H1 (cell line): ENCODE measurements around the gene NRXN3. TPM values are rescaled to one million over a fixed set of nuclear protein-coding genes. Genes with fewer than 3 reads are reported as not detected.

ENCODE experiments used
- CTCF ChIA-PET: fragments of 300-600 bp; sonication (Branson Sonifier 250); formaldehyde crosslinking; loops from one replicate; lab custom pipeline; 2021; ENCODE audit not compliant: partially characterized antibody; lab: Charles Lee
- POLR2A ChIA-PET: fragments of 300-600 bp; sonication (Branson Sonifier 250); formaldehyde crosslinking; loops from one replicate; lab custom pipeline; 2021; ENCODE audit warnings: inconsistent platforms; ENCODE audit not compliant: partially characterized antibody; lab: Charles Lee
- DNase-seq, 2 experiments: peaks; one replicate each; pipeline versions ENCODE4 v3.0.0 to v3.0.0-alpha.2; 2010 to 2022; ENCODE audit warnings: low spot score in 2 of 2, low read depth in 1 of 2, mixed read lengths in 1 of 2
- FAIRE-seq: peaks from 2 replicates; lab custom pipeline; 2011; peaks lifted over from hg19 to GRCh38; lab: Jason Lieb, UNC
- H2AFZ ChIP-seq: 2 replicates; pipeline ENCODE4 v1.8.1; 2012; ENCODE audit warnings: low read length, inconsistent platforms
- H2AK5ac ChIP-seq: 2 replicates; pipeline ENCODE4 v1.6.1; 2013; ENCODE audit warnings: low read depth, low read length
- H2BK120ac ChIP-seq: replicated peaks from 2 replicates; pipeline ENCODE3; 2013; ENCODE audit warnings: low read depth, low read length, inconsistent platforms
- H2BK12ac ChIP-seq: 2 replicates; pipeline ENCODE4 v1.6.1; 2013; ENCODE audit warnings: low read depth, low read length
- H2BK15ac ChIP-seq: 2 replicates; pipeline ENCODE4 v1.6.1; 2013; ENCODE audit warnings: low read length
- H2BK20ac ChIP-seq: 2 replicates; pipeline ENCODE4 v1.6.1; 2013; ENCODE audit warnings: low read length
- H2BK5ac ChIP-seq: 2 replicates; pipeline ENCODE4 v1.6.1; 2013; ENCODE audit warnings: low read depth, low read length
- H3K14ac ChIP-seq: 2 replicates; pipeline ENCODE4 v1.6.1; 2013; ENCODE audit warnings: inconsistent platforms; ENCODE audit not compliant: insufficient read length
- H3K18ac ChIP-seq: 2 replicates; pipeline ENCODE4 v1.6.1; 2013; ENCODE audit warnings: low read length; ENCODE audit errors: extremely low read depth
- H3K23ac ChIP-seq: 2 replicates; pipeline ENCODE4 v1.6.1; 2013; ENCODE audit warnings: inconsistent platforms; ENCODE audit not compliant: insufficient read length
- H3K23me2 ChIP-seq: 2 replicates; pipeline ENCODE4 v1.6.1; 2013; ENCODE audit warnings: low read depth, low read length
- H3K27ac ChIP-seq: 2 replicates; pipeline ENCODE4 v1.6.1; 2011; ENCODE audit warnings: low read depth, low read length, inconsistent platforms
- H3K27me3 ChIP-seq, 4 experiments: replicated peaks in 1 of 4; 1 replicate in 1 of 4; 2 replicates in 3 of 4; pipeline versions ENCODE4 v1.6.1 to v1.8.1; 2011 to 2013; ENCODE audit warnings: low read length in 3 of 4, mild to moderate bottlenecking in 3 of 4, inconsistent platforms in 2 of 4, mixed read lengths in 2 of 4, moderate library complexity in 1 of 4; ENCODE audit not compliant: control insufficient read depth in 3 of 4, insufficient read depth in 3 of 4; ENCODE audit errors: extremely low read depth in 1 of 4
- H3K36me3 ChIP-seq, 4 experiments: 2 replicates each; pipeline versions ENCODE4 v1.6.1 to v1.8.1; 2011 to 2013; ENCODE audit warnings: mild to moderate bottlenecking in 4 of 4, low read length in 3 of 4, moderate library complexity in 2 of 4, control low read depth in 1 of 4, inconsistent platforms in 1 of 4; ENCODE audit not compliant: insufficient read depth in 4 of 4, control insufficient read depth in 2 of 4
- H3K4ac ChIP-seq: replicated peaks from 2 replicates; pipeline ENCODE3; 2013; ENCODE audit warnings: low read length, low read depth, mixed read lengths, inconsistent platforms; ENCODE audit not compliant: insufficient read length
- H3K4me1 ChIP-seq, 4 experiments: replicated peaks in 1 of 4; 1 replicate in 1 of 4; 2 replicates in 3 of 4; pipeline versions ENCODE4 v1.6.1 to v1.8.1; 2011 to 2013; ENCODE audit warnings: low read length in 3 of 4, inconsistent platforms in 2 of 4, mixed read lengths in 1 of 4; ENCODE audit not compliant: insufficient read depth in 4 of 4, control insufficient read depth in 3 of 4
- H3K4me2 ChIP-seq, 2 experiments: 2 replicates each; pipeline versions ENCODE4 v1.6.1 to v1.8.1; 2011 to 2013; ENCODE audit warnings: low read depth in 2 of 2, low read length in 2 of 2, control low read depth in 1 of 2, inconsistent platforms in 1 of 2, mild to moderate bottlenecking in 1 of 2; ENCODE audit not compliant: insufficient read depth in 1 of 2
- H3K4me3 ChIP-seq, 4 experiments: fragments of 200-600, 300-600 bp in 1 of 4; sonication (generic), shearing (Covaris generic), sonication (Bioruptor Twin) in 1 of 4; 2 replicates each; pipeline versions ENCODE4 v1.5.1 to v1.8.1; 2011 to 2016; ENCODE audit warnings: low read length in 4 of 4, low read depth in 3 of 4, control low read depth in 2 of 4, inconsistent platforms in 2 of 4, mild to moderate bottlenecking in 2 of 4, mixed read lengths in 1 of 4, moderate library complexity in 1 of 4; ENCODE audit not compliant: insufficient read depth in 2 of 4; ENCODE audit errors: extremely low read depth in 1 of 4
- H3K56ac ChIP-seq: replicated peaks from 2 replicates; pipeline ENCODE3; 2013; ENCODE audit warnings: low read depth, mild to moderate bottlenecking, mixed read lengths, low read length, inconsistent platforms; ENCODE audit not compliant: insufficient read length
- H3K79me1 ChIP-seq: 2 replicates; pipeline ENCODE4 v1.6.1; 2013; ENCODE audit warnings: low read depth, low read length, control low read depth
- H3K79me2 ChIP-seq, 2 experiments: 2 replicates each; pipeline versions ENCODE4 v1.6.1 to v1.8.1; 2012 to 2013; ENCODE audit warnings: low read length in 2 of 2, mild to moderate bottlenecking in 2 of 2, inconsistent platforms in 1 of 2; ENCODE audit not compliant: insufficient read depth in 2 of 2, control insufficient read depth in 1 of 2
- H3K9ac ChIP-seq, 4 experiments: replicated peaks in 1 of 4; 1 replicate in 1 of 4; 2 replicates in 3 of 4; pipeline versions ENCODE4 v1.6.1 to v1.8.1; 2011 to 2013; ENCODE audit warnings: low read depth in 3 of 4, low read length in 3 of 4, control low read depth in 2 of 4, mild to moderate bottlenecking in 2 of 4, moderate library complexity in 2 of 4, inconsistent platforms in 1 of 4; ENCODE audit errors: extremely low read depth in 1 of 4
- H3K9me3 ChIP-seq, 2 experiments: 2 replicates each; pipeline versions ENCODE4 v1.6.1 to v1.8.1; 2012 to 2013; ENCODE audit warnings: mild to moderate bottlenecking in 2 of 2, moderate library complexity in 2 of 2, control low read depth in 1 of 2, inconsistent platforms in 1 of 2, low read depth in 1 of 2, low read length in 1 of 2, mixed read lengths in 1 of 2; ENCODE audit not compliant: insufficient read depth in 2 of 2
- H4K20me1 ChIP-seq, 2 experiments: replicated peaks in 1 of 2; 2 replicates each; pipeline versions ENCODE3 to v1.8.1; 2011 to 2013; ENCODE audit warnings: inconsistent platforms in 2 of 2, low read length in 2 of 2, mild to moderate bottlenecking in 1 of 2; ENCODE audit not compliant: insufficient read depth in 2 of 2, control insufficient read depth in 1 of 2
- H4K5ac ChIP-seq: 2 replicates; pipeline ENCODE4 v1.6.1; 2013; ENCODE audit warnings: low read length, low read depth, mixed read lengths, inconsistent platforms; ENCODE audit not compliant: insufficient read length
- H4K8ac ChIP-seq: 2 replicates; pipeline ENCODE4 v1.8.0; 2013; ENCODE audit warnings: mild to moderate bottlenecking, moderate library complexity, low read length, inconsistent platforms; ENCODE audit not compliant: insufficient read depth; ENCODE audit errors: extremely low read depth
- H4K91ac ChIP-seq: replicated peaks from 2 replicates; pipeline ENCODE3; 2013; ENCODE audit warnings: low read length, mixed read lengths, inconsistent platforms; ENCODE audit not compliant: insufficient read length
- ASH2L ChIP-seq: fragments of 200-600, 300-600 bp; sonication (generic); IDR thresholded peaks from one replicate; pipeline ENCODE4 v1.7.1; 2017; ENCODE audit warnings: low read length
- CHD1 ChIP-seq: IDR thresholded peaks from 2 replicates; pipeline ENCODE4 v1.6.1; 2012; ENCODE audit warnings: low read depth, low read length, improper control_type of control experiment
- JUN ChIP-seq: IDR thresholded peaks from 2 replicates; pipeline ENCODE4 v1.6.1; 2011; ENCODE audit warnings: low read depth, mild to moderate bottlenecking, improper control_type of control experiment, low read length
- KDM1A ChIP-seq: fragments of 200-600, 300-600 bp; sonication (generic); IDR thresholded peaks from 2 replicates; pipeline ENCODE4 v1.7.1; 2016; ENCODE audit warnings: mild to moderate bottlenecking, low read length, borderline replicate concordance
- PHF8 ChIP-seq: fragments of 200-600 bp; sonication (generic); conservative IDR thresholded peaks from 2 replicates; pipeline ENCODE4 v1.7.1; 2012; ENCODE audit warnings: low read depth, mild to moderate bottlenecking, inconsistent platforms, low read length, moderate library complexity
- POU5F1 ChIP-seq: IDR thresholded peaks from 2 replicates; pipeline ENCODE4 v1.6.1; 2011; ENCODE audit warnings: low read depth, mild to moderate bottlenecking, low read length, moderate library complexity
- RNF2 ChIP-seq: fragments of 200-900, 300-1000 bp; sonication (generic); IDR thresholded peaks from 2 replicates; pipeline ENCODE4 v1.7.1; 2016; ENCODE audit warnings: borderline replicate concordance, low read depth, mild to moderate bottlenecking, antibody characterized with exemption, low read length; ENCODE audit not compliant: poor library complexity, severe bottlenecking; ENCODE audit errors: missing control alignments
- SAP30 ChIP-seq: fragments of 300-600 bp; sonication (generic); IDR thresholded peaks from 2 replicates; pipeline ENCODE4 v1.7.1; 2012; ENCODE audit warnings: low read length, moderate library complexity, mild to moderate bottlenecking, inconsistent platforms; ENCODE audit not compliant: insufficient read depth, insufficient replicate concordance
- SIN3A ChIP-seq, 2 experiments: IDR thresholded peaks in 1 of 2; conservative IDR thresholded peaks in 1 of 2; 2 replicates each; pipeline ENCODE4 v1.6.1; 2011 to 2012; ENCODE audit warnings: low read length in 2 of 2, improper control_type of control experiment in 1 of 2, low read depth in 1 of 2, mild to moderate bottlenecking in 1 of 2
- SIX5 ChIP-seq: IDR thresholded peaks from 2 replicates; pipeline ENCODE4 v1.6.1; 2011; ENCODE audit warnings: mild to moderate bottlenecking, low read depth, low read length
- TAF7 ChIP-seq: optimal IDR thresholded peaks from 2 replicates; pipeline ENCODE3; 2011; ENCODE audit warnings: low read depth, mild to moderate bottlenecking, inconsistent platforms, low read length, moderate library complexity, borderline replicate concordance
- TCF12 ChIP-seq: IDR thresholded peaks from 2 replicates; pipeline ENCODE4 v1.6.1; 2011; ENCODE audit warnings: low read depth, mild to moderate bottlenecking, low read length
- TEAD4 ChIP-seq: IDR thresholded peaks from 2 replicates; pipeline ENCODE4 v1.6.1; 2012; ENCODE audit warnings: low read depth, low read length, inconsistent platforms, mixed read lengths
- WGBS, 2 experiments: shearing (Covaris generic) in 1 of 2; methylation state at CpG; one replicate each; pipeline versions ENCODE4 v1.1.6 to v1.1.7; 2013 to 2015; ENCODE audit warnings: low lambda C conversion rate in 2 of 2, mixed read lengths in 2 of 2, inconsistent platforms in 1 of 2, low coverage in 1 of 2, missing lambda C conversion rate in 1 of 2; ENCODE audit not compliant: insufficient replicate concordance in 2 of 2, insufficient coverage in 1 of 2, insufficient read length in 1 of 2; ENCODE audit errors: extremely low coverage in 1 of 2, missing lambda C conversion rate in 1 of 2; 5-methylcytosine and 5-hydroxymethylcytosine counted together
- polyA plus RNA-seq, 7 experiments: library from polyadenylated mRNA; depleted of rRNA in 3 of 7; stranded (reverse) in 5 of 7; unstranded in 2 of 7; fragments of >200 nt in 5 of 7; fragments of 200-250 nt in 2 of 7; gene quantifications; 1 replicate in 5 of 7; 2 replicates in 1 of 7; 4 replicates in 1 of 7; pipeline versions ENCODE4 v1.2.1 to v1.2.3, GENCODE V29; 2011 to 2013; ENCODE audit warnings: missing spikeins in 2 of 7, mixed read lengths in 2 of 7
- total RNA-seq: library from RNA; stranded (reverse); fragmentation: NEBNext Ultra II Directional; extraction: Animal tissue kit (Norgen Biotek cat#: 25700); gene quantifications from 2 replicates; pipeline ENCODE4 v1.2.1, GENCODE V29; 2021

NRXN3 gene
- total and polyA plus RNA-seq, 2 of the 8 experiments (the other 6 are each of a cell fraction or from before 2014, with no cell fraction given) = 2.6 to 4.1 TPM

GRCh38 chr14:79379266-79379665 lies 1209.1 kb downstream of the NRXN3 start:
- CTCF ChIA-PET = interaction anchor here (0.9 to 1.2 kb wide), 3 partner anchors 23 to 168 kb away, joined by 3 read pairs; no protein-coding TSS in a partner anchor
- TF ChIP-seq RNF2 (no peak), JUN (no peak), SAP30 (no peak), CHD1 (no peak), SIN3A (conservative IDR thresholded peaks at IDR 0.05 in 1 of 2, IDR thresholded peaks at IDR 0.05 in 1 of 2; ENCODE audit: low read depth in 1 of 2, low read length in 2 of 2) (no peak), TCF12 (no peak), TEAD4 (no peak), KDM1A (no peak), TAF7 (no peak), POU5F1 (no peak), SIX5 (no peak), PHF8 (no peak), ASH2L (no peak)

More at GRCh38 chr14:79379266-79379665, 1209.1 kb downstream of the NRXN3 start:
- peak overlapping the region; percentile 86; the same call in 1 of the 2 replicates for H2BK5ac ChIP-seq
- POLR2A ChIA-PET = no interaction called here
- H3K23me2 ChIP-seq = no peaks in the 10 kb centered on the region; the same call in none of the 2 replicates
- H3K4me2 ChIP-seq = peak overlapping the region in 1 of 2 experiments; percentile 50; a peak in 1 of 4 replicates
- no peaks in the 10 kb centered on the region for H4K20me1 ChIP-seq
- H3K56ac ChIP-seq = no peak overlapping the region
- peak overlapping the region; percentile 13 for H4K91ac ChIP-seq
- H2AK5ac ChIP-seq = no peak overlapping the region; the same call in 1 of the 2 replicates
- H2BK120ac ChIP-seq = no peak overlapping the region
- H4K8ac ChIP-seq = no peak overlapping the region
- H3K79me2 ChIP-seq = no peaks in the 10 kb centered on the region
- H3K9me3 ChIP-seq = no peaks in the 10 kb centered on the region
- H4K5ac ChIP-seq = peak overlapping the region; percentile 31
- peak overlapping the region; percentile 25 for H3K4ac ChIP-seq
- FAIRE-seq (no peak), DNase-seq (no peak)
- no peak overlapping the region for H3K4me3 ChIP-seq
- no peaks in the 10 kb centered on the region for H3K27me3 ChIP-seq
- H2BK15ac ChIP-seq = no peak overlapping the region
- WGBS, 2 experiments = 88% methylated on average over 5 of the region's 5 CpGs; no CpG with 5 or more reads in 1 of the 2 experiments
- peak overlapping the region; percentile 21 for H2BK12ac ChIP-seq
- no peak overlapping the region for H2AFZ ChIP-seq
- peak overlapping the region; percentile 92 for H2BK20ac ChIP-seq
- no peaks in the 10 kb centered on the region for H3K36me3 ChIP-seq
- no peak overlapping the region for H3K23ac ChIP-seq
- H3K79me1 ChIP-seq = no peaks in the 10 kb centered on the region
- H3K4me1 ChIP-seq = peaks cover 4 to 30% (median 17%) of the 10 kb centered on the region in 4 experiments; a peak in 5 of 7 replicates
- H3K18ac ChIP-seq = peak overlapping the region; percentile 44; the same call in 1 of the 2 replicates
- H3K27ac ChIP-seq = no peak overlapping the region
- H3K9ac ChIP-seq = no peak overlapping the region
- no peak overlapping the region for H3K14ac ChIP-seq
